Spleen (tissue), 11 donors: ENCODE measurements around the gene PRKAB1. TPM values are rescaled to one million over a fixed set of nuclear protein-coding genes. Genes with fewer than 3 reads are reported as not detected.

ENCODE experiments used
- DNase-seq: peaks from one replicate; pipeline ENCODE4 v3.0.0-alpha.2; 2020
- H3K27ac ChIP-seq, 8 donors: fragments of 200-600 bp; sonication (generic) in 7 of 8; 1 replicate in 4 of 8; 2 replicates in 4 of 8; pipeline versions ENCODE4 v1.5.0 to v1.8.0; 2016 to 2021; ENCODE audit warnings: inconsistent platforms in 4 of 8, mild to moderate bottlenecking in 4 of 8, moderate library complexity in 1 of 8
- H3K27me3 ChIP-seq, 7 donors: fragments of 200-600 bp; sonication (generic) in 6 of 7; replicated peaks in 1 of 7; 1 replicate in 4 of 7; 2 replicates in 3 of 7; pipeline versions ENCODE4 v1.5.0 to v1.8.0; 2016 to 2021; ENCODE audit warnings: inconsistent platforms in 3 of 7, mild to moderate bottlenecking in 1 of 7
- H3K36me3 ChIP-seq, 6 donors: fragments of 200-600 bp; sonication (generic) in 5 of 6; 1 replicate in 4 of 6; 2 replicates in 2 of 6; pipeline versions ENCODE4 v1.5.0 to v1.8.0; 2016 to 2021; ENCODE audit warnings: inconsistent platforms in 2 of 6
- H3K4me1 ChIP-seq, 6 donors: fragments of 200-600 bp; sonication (generic) in 5 of 6; 1 replicate in 3 of 6; 2 replicates in 3 of 6; pipeline versions ENCODE4 v1.5.0 to v1.8.0; 2016 to 2021; ENCODE audit warnings: inconsistent platforms in 3 of 6
- H3K4me3 ChIP-seq, 8 donors: fragments of 200-600 bp; sonication (generic) in 7 of 8; 1 replicate in 4 of 8; 2 replicates in 4 of 8; pipeline versions ENCODE4 v1.5.0 to v1.8.0; 2016 to 2021; ENCODE audit warnings: inconsistent platforms in 4 of 8, mild to moderate bottlenecking in 4 of 8, moderate library complexity in 2 of 8
- H3K9me3 ChIP-seq, 8 donors: fragments of 200-600 bp; sonication (generic) in 7 of 8; 1 replicate in 4 of 8; 2 replicates in 4 of 8; pipeline versions ENCODE4 v1.5.0 to v1.8.0; 2016 to 2021; ENCODE audit warnings: inconsistent platforms in 4 of 8
- CTCF ChIP-seq, 11 experiments: fragments of 200-600 bp in 7 of 11; fragments of 450-650 bp in 4 of 11; sonication (generic) in 4 of 11; IDR thresholded peaks in 8 of 11; conservative IDR thresholded peaks in 3 of 11; 1 replicate in 7 of 11; 2 replicates in 4 of 11; pipeline versions ENCODE4 v1.4.0 to v1.8.0; 2016 to 2021; ENCODE audit warnings: antibody characterized with exemption in 11 of 11, inconsistent platforms in 4 of 11, mild to moderate bottlenecking in 1 of 11
- POLR2A ChIP-seq, 3 donors: fragments of 450-650 bp; IDR thresholded peaks; one replicate each; pipeline ENCODE4 v1.5.1; 2017; ENCODE audit warnings: antibody characterized with exemption in 3 of 3, mild to moderate bottlenecking in 1 of 3
- POLR2AphosphoS5 ChIP-seq, 3 donors: sonication (generic); formaldehyde crosslinking; IDR thresholded peaks; one replicate each; pipeline ENCODE4 v1.5.1; 2017; ENCODE audit warnings: antibody characterized with exemption in 3 of 3
- WGBS, 5 donors: extraction: QIAGEN DNeasy Blood & Tissue Kit in 3 of 5; methylation state at CpG; one replicate each; pipeline versions ENCODE4 v1.1.5 to v1.1.7; 2013 to 2018; 5-methylcytosine and 5-hydroxymethylcytosine counted together
- intact Hi-C: fragments of 100-400 bp; cut with DNase I; formaldehyde crosslinking; loops from one replicate; pipeline ENCODE4 v1.15.0; 2023; ENCODE audit warnings: low total_unique reads
- polyA plus RNA-seq, 3 donors: library from polyadenylated mRNA; stranded (reverse); fragments of 200-250 nt; gene quantifications; one replicate each; pipeline ENCODE4 v1.2.1, GENCODE V29; 2013
- total RNA-seq, 7 donors: library from RNA; depleted of rRNA in 3 of 7; stranded (reverse); fragments of >200 nt in 3 of 7; fragmentation: NEBNext Ultra II Directional in 4 of 7; extraction: Animal tissue kit (Norgen Biotek cat#: 25700) in 4 of 7; gene quantifications; one replicate each; pipeline versions ENCODE4 v1.1.0 to v1.2.1, GENCODE V29; 2016 to 2021
- donor health status: healthy with polysubstance abuse.
- donor health status: DM: no; HTN: no; CAD: no; lungs with moderate emphysema.
- donor health status: DM: no; HTN: no; CAD: no.
- donor health status: Bipolar disorder and iron deficiency.
- donor health status: healthy.
- donor health status: DM: no; HTN: no; CAD: no.
- donor health status: DM: yes; HTN: yes; CAD: no.

Gene PRKAB1
- total and polyA plus RNA-seq, 10 donors: 28.3 to 69.2 (median 42.5) TPM

- TF ChIP-seq POLR2A (IDR thresholded peaks at IDR 0.05) (no peak), CTCF (IDR thresholded peaks at IDR 0.05 in 8 of 11, conservative IDR thresholded peaks at IDR 0.05 in 3 of 11) (no peak), POLR2AphosphoS5 (IDR thresholded peaks at IDR 0.05) (no peak)
- DNase-seq: no peak
- Histone ChIP-seq H3K27ac (no peak overlapping the region), H3K36me3 (peaks cover 0 to 96% (median 13%) of the 10 kb centered on the region in 6 donors), H3K4me3 (no peak overlapping the region), H3K4me1 (peaks cover 0 to 5% (median 0%) of the 10 kb centered on the region in 6 donors), H3K9me3 (no peaks in the 10 kb centered on the region), H3K27me3 (no peaks in the 10 kb centered on the region)
- WGBS, 5 donors: 95 to 100% (median 99%) methylated on average over 4 of the region's 4 CpGs
- intact Hi-C loops: no loop called here
Observed at GRCh38 chr12:119711693-119712092, 43.8 kb downstream of the PRKAB1 start.

DNA sequence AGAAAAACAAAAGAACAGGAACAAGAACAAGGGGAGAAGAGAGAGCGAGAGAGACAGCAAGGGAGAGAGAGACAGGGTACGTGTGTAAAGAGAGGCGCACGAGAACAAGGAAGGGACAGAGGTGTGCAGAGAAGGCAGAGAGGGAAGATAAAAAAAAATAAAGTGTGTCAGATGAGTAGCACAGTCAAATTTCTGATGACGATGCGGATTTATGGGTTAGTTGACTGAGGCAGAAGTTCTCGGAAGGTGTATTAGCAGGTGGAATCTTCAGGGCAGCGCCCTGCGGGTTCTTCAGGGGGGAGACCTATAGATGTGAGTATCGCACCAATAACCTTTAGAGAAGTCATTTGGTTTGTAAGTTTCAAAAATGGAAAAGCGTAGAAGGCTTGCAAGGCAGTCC, 44.8 kb downstream of the PRKAB1 start:
- intact Hi-C loops: no loop called here
- TF ChIP-seq POLR2AphosphoS5 (IDR thresholded peaks at IDR 0.05): no peak
- no peak for TF ChIP-seq POLR2A (IDR thresholded peaks at IDR 0.05)
- TF ChIP-seq CTCF (IDR thresholded peaks at IDR 0.05 in 8 of 11, conservative IDR thresholded peaks at IDR 0.05 in 3 of 11): no peak
- no peak for DNase-seq
- H3K4me3 ChIP-seq: no peak overlapping the region
- no peak overlapping the region for H3K27ac ChIP-seq
- H3K9me3 ChIP-seq: no peaks in the 10 kb centered on the region
- H3K27me3 ChIP-seq: no peaks in the 10 kb centered on the region
- peaks cover 0 to 89% (median 13%) of the 10 kb centered on the region in 6 donors for H3K36me3 ChIP-seq
- WGBS, 5 donors: 96 to 99% (median 97%) methylated on average over 11 of the region's 11 CpGs
- H3K4me1 ChIP-seq: peaks cover 0 to 8% (median 0%) of the 10 kb centered on the region in 6 donors

DNA sequence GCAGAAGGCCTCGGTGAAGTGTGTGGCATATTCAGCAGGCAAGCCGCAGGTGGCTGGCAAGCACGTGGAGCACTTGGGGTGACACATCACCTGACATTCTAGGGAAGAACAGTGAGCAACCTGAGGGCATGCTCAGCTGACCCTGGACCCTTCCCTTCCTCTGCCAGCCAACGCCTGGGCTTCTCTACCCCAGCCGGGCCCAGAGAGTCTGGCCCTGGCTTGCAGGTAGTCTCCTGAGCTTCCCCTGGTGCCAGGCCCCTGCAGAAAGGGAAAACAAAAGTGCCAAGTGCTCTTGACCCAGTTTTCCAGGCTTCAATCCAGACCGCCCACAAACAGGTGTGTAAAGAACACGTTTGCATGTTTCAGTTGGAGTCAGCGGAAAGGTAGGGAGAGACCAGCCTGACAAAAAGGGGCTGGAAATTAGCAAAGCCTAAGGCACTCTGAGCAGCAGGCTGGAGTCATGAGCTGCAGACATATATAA, 45.7 kb downstream of the PRKAB1 start:
- H3K4me3 ChIP-seq: no peak overlapping the region
- intact Hi-C loops: no loop called here
- H3K9me3 ChIP-seq: no peaks in the 10 kb centered on the region
- peaks cover 0 to 8% (median 0%) of the 10 kb centered on the region in 6 donors for H3K4me1 ChIP-seq
- peaks cover 0 to 89% (median 13%) of the 10 kb centered on the region in 6 donors for H3K36me3 ChIP-seq
- no peak for DNase-seq
- H3K27me3 ChIP-seq: no peaks in the 10 kb centered on the region
- H3K27ac ChIP-seq: no peak overlapping the region
- no peak for TF ChIP-seq POLR2A (IDR thresholded peaks at IDR 0.05)
- TF ChIP-seq CTCF (IDR thresholded peaks at IDR 0.05 in 8 of 11, conservative IDR thresholded peaks at IDR 0.05 in 3 of 11): no peak
- no peak for TF ChIP-seq POLR2AphosphoS5 (IDR thresholded peaks at IDR 0.05)
- 93 to 98% (median 95%) methylated on average over 6 to 8 of the region's 8 CpGs for WGBS, 5 donors

DNA sequence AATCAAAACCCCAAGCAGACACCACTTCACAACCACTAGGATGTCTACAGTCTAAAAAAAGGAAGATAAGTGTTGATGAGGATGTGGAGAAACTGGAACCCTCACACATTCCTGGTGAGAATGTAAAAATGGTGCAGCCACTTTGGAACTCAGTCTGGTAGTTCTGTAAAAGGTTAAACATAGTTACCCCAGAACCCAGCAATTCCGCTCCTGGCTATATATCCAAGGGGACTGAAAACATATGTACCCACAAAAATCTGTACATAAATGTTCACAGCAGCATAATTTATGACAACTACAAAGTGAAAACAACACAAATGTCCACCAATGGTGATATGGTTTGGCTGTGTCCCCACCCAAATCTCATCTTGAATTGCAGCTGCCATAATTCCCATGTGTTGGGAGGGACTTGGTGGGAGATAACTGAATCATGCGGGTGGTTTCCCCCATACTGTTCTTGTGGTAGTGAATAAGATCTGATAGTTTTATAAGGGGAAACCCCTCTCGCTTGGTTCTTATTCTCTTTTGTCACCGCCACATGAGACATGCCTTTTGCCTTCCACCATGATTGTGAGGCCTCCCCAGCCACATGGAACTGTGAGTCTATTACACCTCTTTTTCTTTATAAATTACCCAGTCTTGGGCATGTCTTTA, 46.8 kb downstream of the PRKAB1 start:
- no peak for DNase-seq
- no peak overlapping the region for H3K27ac ChIP-seq
- no peaks in the 10 kb centered on the region for H3K9me3 ChIP-seq
- H3K4me1 ChIP-seq: peaks cover 0 to 8% (median 0%) of the 10 kb centered on the region in 6 donors
- H3K36me3 ChIP-seq: peaks cover 0 to 89% (median 12%) of the 10 kb centered on the region in 6 donors
- TF ChIP-seq POLR2A (IDR thresholded peaks at IDR 0.05) (no peak), CTCF (IDR thresholded peaks at IDR 0.05 in 8 of 11, conservative IDR thresholded peaks at IDR 0.05 in 3 of 11) (no peak), POLR2AphosphoS5 (IDR thresholded peaks at IDR 0.05) (no peak)
- 95 to 98% (median 98%) methylated on average over 4 of the region's 4 CpGs for WGBS, 5 donors
- no peak overlapping the region for H3K4me3 ChIP-seq
- intact Hi-C loops: no loop called here
- no peaks in the 10 kb centered on the region for H3K27me3 ChIP-seq
